Nephron progenitor cell (in vitro differentiated cells): Measurements from ENCODE around the gene ETFRF1.
A peak's percentile ranks its signal among the peaks of the same experiment; 100 is the strongest.

Source experiments
- DNase-seq: peaks from one replicate; pipeline ENCODE4 v3.0.0; 2021
- H3K27ac Mint-ChIP-seq: 2 replicates; pipeline ENCODE4 v1.8.0; 2021; ENCODE audit warnings: mild to moderate bottlenecking, moderate library complexity, mixed read lengths
- H3K27me3 Mint-ChIP-seq: 2 replicates; pipeline ENCODE4 v1.8.0; 2021; ENCODE audit warnings: mild to moderate bottlenecking, low read depth, mixed read lengths; ENCODE audit not compliant: poor library complexity
- H3K36me3 Mint-ChIP-seq: 2 replicates; pipeline ENCODE4 v1.8.0; 2021; ENCODE audit warnings: low read depth, mixed read lengths
- H3K4me1 Mint-ChIP-seq: 2 replicates; pipeline ENCODE4 v1.8.0; 2021; ENCODE audit warnings: mixed read lengths
- H3K4me3 Mint-ChIP-seq: 2 replicates; pipeline ENCODE4 v1.8.0; 2021; ENCODE audit warnings: mild to moderate bottlenecking, moderate library complexity, mixed read lengths
- H3K9me3 Mint-ChIP-seq: 2 replicates; pipeline ENCODE4 v1.8.0; 2021; ENCODE audit warnings: mild to moderate bottlenecking, moderate library complexity, mixed read lengths
- TF ChIP-seq, protein P1 (sequence below): fragments of 200-600 bp; sonication (generic); IDR thresholded peaks from 2 replicates; pipeline ENCODE4 v1.5.0; 2021; ENCODE audit warnings: antibody characterized with exemption

ETFRF1 gene

DNA sequence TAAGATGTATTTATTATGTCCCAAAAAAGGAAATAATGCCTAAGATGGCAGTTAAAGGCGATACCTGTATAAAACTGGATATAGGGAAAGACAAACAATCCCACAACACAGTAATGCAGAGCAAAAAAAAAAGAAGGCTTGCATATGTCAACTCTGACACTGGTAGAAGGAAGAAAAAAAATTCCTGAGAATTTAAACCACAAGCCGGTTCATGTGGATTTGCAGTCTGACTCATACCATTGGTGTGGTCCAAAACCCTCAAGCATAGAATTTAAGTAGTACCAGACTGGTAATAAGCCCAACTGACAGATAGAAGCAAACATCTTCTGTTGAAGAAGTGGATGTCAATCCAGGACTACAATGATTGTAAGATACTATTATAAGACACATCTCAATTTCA is 7.3 kb upstream of the ETFRF1 start:
- DNase-seq, result no peak

DNA sequence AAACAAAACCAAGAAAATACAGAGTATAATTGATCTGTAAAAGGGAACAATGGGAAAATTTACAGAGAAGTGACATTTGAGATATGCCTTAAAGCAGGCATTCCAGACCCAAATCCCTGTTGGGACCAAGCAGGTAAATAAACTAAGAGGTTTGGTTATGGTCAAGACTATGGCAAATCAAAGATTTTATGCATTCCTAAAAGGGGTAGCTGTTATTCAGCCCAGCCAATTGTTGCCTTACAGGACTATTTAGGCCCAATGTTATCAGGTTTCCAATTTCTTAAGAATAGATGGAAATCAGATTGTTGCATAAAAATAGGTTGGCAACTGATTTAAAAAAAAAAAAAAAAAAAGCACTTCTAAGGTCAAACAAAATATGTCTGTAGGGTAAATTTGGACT is 5.4 kb upstream of the ETFRF1 start:
- Mint-ChIP-seq H3K36me3 (no peaks in the 10 kb centered on the region), H3K27me3 (no peaks in the 10 kb centered on the region), H3K4me1 (peaks cover 7% of the 10 kb centered on the region), H3K9me3 (no peaks in the 10 kb centered on the region), H3K4me3 (no peak overlapping the region), H3K27ac (no peak overlapping the region)
- TF ChIP-seq, protein P1, sequence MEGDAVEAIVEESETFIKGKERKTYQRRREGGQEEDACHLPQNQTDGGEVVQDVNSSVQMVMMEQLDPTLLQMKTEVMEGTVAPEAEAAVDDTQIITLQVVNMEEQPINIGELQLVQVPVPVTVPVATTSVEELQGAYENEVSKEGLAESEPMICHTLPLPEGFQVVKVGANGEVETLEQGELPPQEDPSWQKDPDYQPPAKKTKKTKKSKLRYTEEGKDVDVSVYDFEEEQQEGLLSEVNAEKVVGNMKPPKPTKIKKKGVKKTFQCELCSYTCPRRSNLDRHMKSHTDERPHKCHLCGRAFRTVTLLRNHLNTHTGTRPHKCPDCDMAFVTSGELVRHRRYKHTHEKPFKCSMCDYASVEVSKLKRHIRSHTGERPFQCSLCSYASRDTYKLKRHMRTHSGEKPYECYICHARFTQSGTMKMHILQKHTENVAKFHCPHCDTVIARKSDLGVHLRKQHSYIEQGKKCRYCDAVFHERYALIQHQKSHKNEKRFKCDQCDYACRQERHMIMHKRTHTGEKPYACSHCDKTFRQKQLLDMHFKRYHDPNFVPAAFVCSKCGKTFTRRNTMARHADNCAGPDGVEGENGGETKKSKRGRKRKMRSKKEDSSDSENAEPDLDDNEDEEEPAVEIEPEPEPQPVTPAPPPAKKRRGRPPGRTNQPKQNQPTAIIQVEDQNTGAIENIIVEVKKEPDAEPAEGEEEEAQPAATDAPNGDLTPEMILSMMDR, result no peak
- DNase-seq, result no peak

More for the DNA sequence above, 7.3 kb upstream of the ETFRF1 start:
- H3K4me3 Mint-ChIP-seq, result no peak overlapping the region
- TF ChIP-seq, protein P1, result no peak
- no peak overlapping the region for H3K27ac Mint-ChIP-seq
- H3K9me3 Mint-ChIP-seq, result no peaks in the 10 kb centered on the region
- H3K36me3 Mint-ChIP-seq, result no peaks in the 10 kb centered on the region
- H3K27me3 Mint-ChIP-seq, result no peaks in the 10 kb centered on the region
- no peaks in the 10 kb centered on the region for H3K4me1 Mint-ChIP-seq

DNA sequence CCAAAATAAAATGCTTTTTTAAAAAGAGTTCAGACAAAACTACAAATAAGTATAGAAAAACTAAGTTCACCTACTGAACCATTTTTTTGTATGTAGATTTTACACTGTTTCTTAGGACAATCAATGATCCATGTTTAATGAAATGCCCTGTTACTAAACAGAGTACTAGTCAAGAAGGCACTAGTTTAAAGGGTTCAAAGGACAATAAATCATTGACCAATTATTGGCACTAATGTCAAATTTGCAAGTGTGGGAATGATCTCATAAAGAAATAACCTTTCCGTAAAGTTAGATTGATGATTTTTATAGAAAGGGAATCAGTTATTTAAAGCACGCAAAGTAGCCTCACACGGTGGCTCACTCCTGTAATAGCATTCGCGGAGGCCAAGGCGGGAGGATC is 4.2 kb upstream of the ETFRF1 start:
- no peaks in the 10 kb centered on the region for H3K9me3 Mint-ChIP-seq
- DNase-seq, result no peak
- H3K27ac Mint-ChIP-seq, result no peak overlapping the region
- TF ChIP-seq, protein P1, result no peak
- no peak overlapping the region for H3K4me3 Mint-ChIP-seq
- no peaks in the 10 kb centered on the region for H3K36me3 Mint-ChIP-seq
- peaks cover 7% of the 10 kb centered on the region for H3K27me3 Mint-ChIP-seq
- peaks cover 18% of the 10 kb centered on the region for H3K4me1 Mint-ChIP-seq

DNA sequence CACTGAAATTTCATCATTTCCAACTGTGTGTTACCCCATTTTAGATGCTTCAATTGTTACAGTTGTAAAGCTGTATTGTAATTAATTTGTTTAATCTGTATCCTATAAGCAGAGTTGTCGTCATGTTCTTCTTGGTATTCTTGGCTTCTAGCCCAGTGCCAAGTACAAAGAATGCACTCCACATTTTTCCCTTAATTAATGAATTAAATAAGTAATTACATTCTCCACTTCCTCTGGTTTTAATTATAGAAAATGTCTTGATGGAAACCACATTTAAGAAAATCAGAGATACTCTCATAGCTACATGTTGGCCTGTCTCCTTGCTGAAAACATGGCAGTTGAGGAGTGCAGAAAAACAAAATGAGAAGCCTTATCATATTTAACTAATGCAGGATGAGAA is 823 bp upstream of the ETFRF1 start:
- Mint-ChIP-seq H3K4me3 (peak overlapping the region; percentile 98), H3K36me3 (no peaks in the 10 kb centered on the region), H3K27me3 (peaks cover 7% of the 10 kb centered on the region), H3K9me3 (no peaks in the 10 kb centered on the region), H3K27ac (peak overlapping the region; percentile 61), H3K4me1 (peaks cover 26% of the 10 kb centered on the region)
- TF ChIP-seq, protein P1, result no peak
- no peak for DNase-seq

DNA sequence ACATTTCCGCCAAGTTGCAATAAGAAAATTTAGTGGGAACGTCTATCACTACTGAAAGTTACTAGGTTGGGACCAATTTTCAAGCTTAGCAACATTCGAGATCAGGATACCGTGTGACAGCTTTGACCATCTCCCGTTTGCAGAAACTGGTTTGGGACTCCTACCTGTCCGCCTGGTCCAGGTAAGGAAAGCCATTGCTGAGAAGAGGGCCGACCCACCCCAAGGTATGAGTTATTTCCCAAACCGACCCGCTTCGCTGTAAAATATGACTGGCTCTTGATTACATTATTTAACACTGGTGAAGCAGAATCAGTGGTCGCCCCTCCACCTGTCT is 348 bp upstream of the ETFRF1 start:
- H3K4me3 Mint-ChIP-seq, result peak overlapping the region; percentile 98
- no peak for DNase-seq

DNA sequence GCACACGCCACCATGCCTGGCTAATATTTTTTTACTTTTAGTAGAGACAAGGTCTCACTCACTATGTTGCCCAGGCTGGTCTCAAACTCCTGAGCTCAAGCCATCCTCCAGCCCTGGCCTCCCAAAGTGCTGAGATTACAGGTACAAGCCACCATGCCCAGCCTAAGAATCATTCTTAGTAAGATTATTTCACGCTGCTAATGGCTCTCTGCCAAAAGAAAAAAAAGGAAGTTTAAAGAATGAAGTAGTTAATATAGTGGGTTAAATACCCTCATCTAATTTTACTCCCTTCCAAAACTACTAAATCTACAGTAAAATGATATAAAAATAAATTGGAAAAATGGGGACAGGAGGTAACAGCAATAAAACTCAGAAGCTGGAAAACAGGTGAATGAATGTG is 2.6 kb downstream of the ETFRF1 start:
- Mint-ChIP-seq H3K4me1 (peaks cover 26% of the 10 kb centered on the region), H3K4me3 (no peak overlapping the region), H3K27ac (no peak overlapping the region), H3K9me3 (no peaks in the 10 kb centered on the region), H3K27me3 (peaks cover 7% of the 10 kb centered on the region), H3K36me3 (peaks cover 4% of the 10 kb centered on the region)
- TF ChIP-seq, protein P1, result no peak
- DNase-seq, result no peak

More for the DNA sequence above, 348 bp upstream of the ETFRF1 start:
- Mint-ChIP-seq H3K27ac (peak overlapping the region; percentile 99), H3K4me1 (peaks cover 26% of the 10 kb centered on the region), H3K36me3 (peaks cover 2% of the 10 kb centered on the region), H3K27me3 (peaks cover 7% of the 10 kb centered on the region), H3K9me3 (no peaks in the 10 kb centered on the region)
- TF ChIP-seq, protein P1, result no peak
